ENCODE measurements around the gene S1PR5. TPM values are rescaled to one million over a fixed set of nuclear protein-coding genes. Genes with fewer than 3 reads are reported as not detected.
A peak's percentile ranks its signal among the peaks of the same experiment; 100 is the strongest.

Gene S1PR5, protein sequence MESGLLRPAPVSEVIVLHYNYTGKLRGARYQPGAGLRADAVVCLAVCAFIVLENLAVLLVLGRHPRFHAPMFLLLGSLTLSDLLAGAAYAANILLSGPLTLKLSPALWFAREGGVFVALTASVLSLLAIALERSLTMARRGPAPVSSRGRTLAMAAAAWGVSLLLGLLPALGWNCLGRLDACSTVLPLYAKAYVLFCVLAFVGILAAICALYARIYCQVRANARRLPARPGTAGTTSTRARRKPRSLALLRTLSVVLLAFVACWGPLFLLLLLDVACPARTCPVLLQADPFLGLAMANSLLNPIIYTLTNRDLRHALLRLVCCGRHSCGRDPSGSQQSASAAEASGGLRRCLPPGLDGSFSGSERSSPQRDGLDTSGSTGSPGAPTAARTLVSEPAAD
- total RNA-seq: under 1 TPM; 0.12 to 0.40 TPM

DNA sequence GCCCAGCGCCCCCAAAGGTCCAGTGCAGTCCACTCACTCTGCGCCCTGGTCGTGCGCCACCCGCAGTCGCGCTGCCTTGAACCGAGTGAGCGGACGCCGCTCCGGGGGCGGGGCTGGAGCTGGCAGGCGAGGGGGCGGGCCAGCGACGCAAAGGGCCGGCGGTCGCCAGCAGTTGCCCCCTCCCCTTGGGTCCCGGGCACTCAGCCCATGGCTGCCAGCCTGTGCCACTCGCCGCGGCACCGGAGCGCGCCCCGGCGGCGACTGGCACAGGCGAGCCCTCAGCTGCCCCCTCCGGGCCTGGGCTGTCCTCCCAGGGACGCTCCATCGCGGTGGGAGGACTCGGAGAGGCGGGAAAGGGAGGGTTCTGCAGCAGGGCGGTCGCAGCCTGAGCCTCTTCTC is at the start of gene S1PR5:
S1PR5 (minus strand) TSS at position 87 of the 399 bp plus-strand sequence. CDS start 2,436 bp downstream, outside the sequence.
- no peaks in the 10 kb centered on the region for H3K9me3 Mint-ChIP-seq
- H3K27ac Mint-ChIP-seq: peak within 1 kb of the TSS; percentile 6
- intact Hi-C loops (cut with micrococcal nuclease): no loop called here
- H3K36me3 Mint-ChIP-seq: no peaks in the 10 kb centered on the region
- CTCF ChIA-PET: interaction anchor here (1.3 to 2.6 kb wide), 4 partner anchors 9 to 200 kb away, joined by 3 to 8 read pairs (median 5); partner anchors contain the start of gene DNM2
- POLR2A ChIA-PET: no interaction called here
- no peak for DNase-seq
- peaks cover 22% of the 10 kb centered on the region for H3K4me1 Mint-ChIP-seq (ENCODE audit: low read depth)
- peak within 1 kb of the TSS; percentile 27 for H3K4me3 Mint-ChIP-seq
- H3K27me3 Mint-ChIP-seq: peaks cover 53% of the 10 kb centered on the region

DNA sequence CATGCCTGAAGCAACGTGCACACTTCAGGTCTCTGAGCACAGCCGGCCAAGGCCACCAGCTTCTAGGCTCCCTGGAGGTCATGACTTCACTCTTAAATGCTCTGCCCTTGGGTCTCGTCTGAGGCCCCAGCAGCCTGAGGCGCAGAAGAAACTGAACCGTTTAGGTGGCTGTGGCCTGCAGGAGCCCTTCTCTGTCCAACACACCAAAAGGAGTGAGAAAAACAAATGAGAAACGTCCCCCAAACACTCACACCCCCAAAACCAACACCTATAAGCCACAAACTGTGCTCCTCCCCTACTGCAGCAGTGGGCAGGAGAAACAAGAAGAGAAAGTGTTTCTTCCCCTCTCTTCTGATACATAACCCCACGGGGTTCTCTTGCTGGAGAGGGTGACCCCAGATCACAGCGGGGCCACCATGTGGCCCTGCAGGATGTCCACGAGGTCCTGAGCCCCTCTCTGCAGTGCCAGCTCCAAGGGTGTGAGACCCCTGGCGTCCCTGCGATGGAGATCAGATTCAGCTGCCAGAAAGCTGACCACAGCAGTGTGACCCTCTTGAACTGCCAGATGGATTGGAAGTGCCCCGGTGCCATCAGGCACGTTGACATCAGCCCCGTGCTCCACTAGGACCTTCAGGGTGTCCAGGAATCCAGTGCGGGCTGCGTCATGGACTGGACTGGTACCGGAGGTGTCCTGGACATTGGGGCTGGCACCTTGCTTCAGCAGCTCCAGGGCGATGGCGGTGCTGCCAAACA is 49.6 kb upstream of the S1PR5 start:
- ChIA-PET POLR2A (interaction anchor here (0.5 to 4.2 kb wide), 3 partner anchors 12 to 81 kb away, joined by 3 to 29 read pairs (median 3); no protein-coding TSS in a partner anchor), CTCF (interaction anchor here (0.9 to 7.5 kb wide), 9 partner anchors 13 to 298 kb away, joined by 3 to 45 read pairs (median 3); partner anchors contain the start of gene QTRT1)
- Mint-ChIP-seq H3K4me3 (peak overlapping the region; percentile 98), H3K9me3 (no peaks in the 10 kb centered on the region), H3K4me1 (ENCODE audit: low read depth) (peaks cover 31% of the 10 kb centered on the region), H3K27me3 (no peaks in the 10 kb centered on the region), H3K27ac (peak overlapping the region; percentile 98), H3K36me3 (peaks cover 31% of the 10 kb centered on the region)
- DNase-seq: peak; percentile 75
- intact Hi-C loops (cut with micrococcal nuclease): loop anchor here (1.0 to 10.0 kb wide), 9 partner anchors 36 to 462 kb away; partner anchors contain the start of genes ANGPTL6, ILF3, PPAN and SMARCA4

DNA sequence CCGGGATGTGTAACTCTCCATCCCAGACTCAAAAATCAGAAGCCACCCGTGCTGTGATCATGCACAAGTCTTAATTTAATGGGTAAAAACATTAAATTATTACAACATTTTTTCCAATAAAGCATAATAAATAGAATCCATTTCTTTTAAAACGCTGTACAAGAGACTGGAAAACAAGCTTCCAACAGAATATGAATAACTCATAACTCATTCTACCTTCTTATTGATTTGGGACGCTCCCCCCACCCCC is 49.1 kb upstream of the S1PR5 start:
- ChIA-PET CTCF (interaction anchor here (0.9 to 2.3 kb wide), 6 partner anchors 13 to 298 kb away, joined by 3 to 5 read pairs (median 3); no protein-coding TSS in a partner anchor), POLR2A (interaction anchor here (0.6 to 4.2 kb wide), 2 partner anchors 12 to 985 kb away, joined by 3 to 29 read pairs; no protein-coding TSS in a partner anchor)
- Mint-ChIP-seq H3K4me3 (peak overlapping the region; percentile 98), H3K4me1 (ENCODE audit: low read depth) (peaks cover 31% of the 10 kb centered on the region), H3K27me3 (no peaks in the 10 kb centered on the region), H3K9me3 (no peaks in the 10 kb centered on the region), H3K36me3 (peaks cover 35% of the 10 kb centered on the region), H3K27ac (peak overlapping the region; percentile 98)
- intact Hi-C loops (cut with micrococcal nuclease): loop anchor here (1.0 to 10.0 kb wide), 9 partner anchors 36 to 462 kb away; partner anchors contain the start of genes ANGPTL6, ILF3, PPAN and SMARCA4
- no peak for DNase-seq

DNA sequence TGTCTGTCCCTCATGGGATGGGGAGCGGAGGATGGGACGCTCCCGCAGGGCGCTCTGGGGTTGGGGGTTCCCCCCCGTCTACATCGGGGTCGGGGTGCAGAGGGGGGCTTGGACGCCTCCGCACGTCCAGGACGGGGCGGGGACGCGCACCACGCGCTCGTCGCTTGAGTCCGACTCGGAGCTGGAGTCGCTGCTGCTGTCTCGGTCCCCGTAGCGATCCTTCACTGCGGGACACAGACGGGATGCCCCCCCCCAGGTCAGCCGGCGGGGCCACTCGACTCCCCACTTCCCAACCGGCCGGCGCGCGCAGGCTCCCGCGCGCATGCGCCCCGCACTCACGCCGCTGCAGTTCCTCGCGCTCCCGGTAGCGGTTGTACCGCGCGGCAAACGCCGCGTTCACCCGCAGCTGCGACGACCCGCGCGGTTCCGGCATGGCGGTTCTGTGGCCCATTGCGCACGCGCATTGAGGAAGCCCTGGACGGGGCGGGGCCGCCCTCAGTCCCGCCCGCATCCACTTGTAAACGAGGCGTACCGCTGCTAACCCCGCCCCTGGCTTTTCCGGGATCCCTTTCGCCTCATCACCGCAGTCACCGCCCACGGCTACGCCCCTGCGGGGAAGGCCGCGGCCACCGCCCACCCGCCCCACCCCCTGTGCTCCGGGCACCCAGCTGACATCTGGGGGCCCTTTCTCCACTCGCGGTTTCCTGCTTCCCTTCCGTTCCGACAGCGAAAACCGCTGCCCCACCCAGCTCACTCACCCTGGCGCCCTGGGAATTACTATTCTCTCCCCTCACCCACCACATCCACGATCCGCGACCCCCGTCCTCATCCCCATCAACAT is 48.5 kb upstream of the S1PR5 start, which contains the start of gene KRI1:
KRI1 (minus strand) TSS at position 444 of the 841 bp plus-strand sequence; CDS start at position 433, 11 bp downstream.
- Mint-ChIP-seq H3K36me3 (peaks cover 39% of the 10 kb centered on the region), H3K4me3 (peak within 1 kb of the TSS; percentile 98), H3K27ac (peak within 1 kb of the TSS; percentile 98), H3K27me3 (no peaks in the 10 kb centered on the region), H3K4me1 (ENCODE audit: low read depth) (peaks cover 31% of the 10 kb centered on the region), H3K9me3 (no peaks in the 10 kb centered on the region)
- intact Hi-C loops (cut with micrococcal nuclease): loop anchor here (1.0 to 10.0 kb wide), 9 partner anchors 37 to 461 kb away; partner anchors contain the start of genes ANGPTL6, ILF3, PPAN and SMARCA4
- POLR2A ChIA-PET: interaction anchor here (0.6 to 4.2 kb wide), 4 partner anchors 11 to 985 kb away, joined by 3 to 29 read pairs (median 3); no protein-coding TSS in a partner anchor
- CTCF ChIA-PET: interaction anchor here (0.9 to 2.3 kb wide), 6 partner anchors 14 to 299 kb away, joined by 3 to 5 read pairs (median 3); no protein-coding TSS in a partner anchor
- peak; percentile 99 for DNase-seq

DNA sequence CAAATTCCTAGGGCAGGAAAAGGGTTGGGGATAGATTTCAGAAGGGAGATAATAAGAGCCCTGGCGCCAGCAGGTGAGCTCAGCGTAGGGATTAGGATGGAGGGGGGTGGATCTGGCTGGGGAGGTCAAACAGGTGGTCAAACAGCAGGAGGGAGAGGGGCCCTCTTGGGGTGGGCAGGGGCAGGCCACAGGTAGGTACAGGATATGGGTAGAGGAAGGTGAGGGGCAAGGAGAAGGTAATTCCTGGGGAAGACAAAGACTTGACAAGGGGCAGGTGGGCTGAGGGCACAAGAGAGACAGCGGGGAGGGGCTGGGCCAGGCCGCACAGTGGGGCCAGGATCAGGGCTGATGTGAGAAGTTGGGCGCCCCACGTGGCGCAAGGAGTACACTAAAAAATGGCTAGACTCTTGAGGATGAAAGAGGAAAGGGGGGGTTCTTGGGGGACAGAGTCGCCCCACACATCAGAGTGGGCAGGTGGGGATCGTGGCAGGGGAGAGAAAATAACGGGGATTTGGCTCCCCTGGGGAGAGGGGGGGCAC is 47.9 kb upstream of the S1PR5 start:
- peak; percentile 71 for DNase-seq
- H3K4me1 Mint-ChIP-seq (ENCODE audit: low read depth): peaks cover 30% of the 10 kb centered on the region
- ChIA-PET CTCF (interaction anchor here (0.6 kb wide), 1 partner anchor 71 kb away, joined by 3 read pairs; no protein-coding TSS in a partner anchor), POLR2A (interaction anchor here (0.6 to 4.2 kb wide), 2 partner anchors 11 to 152 kb away, joined by 3 to 29 read pairs; no protein-coding TSS in a partner anchor)
- no peaks in the 10 kb centered on the region for H3K27me3 Mint-ChIP-seq
- no peaks in the 10 kb centered on the region for H3K9me3 Mint-ChIP-seq
- H3K36me3 Mint-ChIP-seq: peaks cover 41% of the 10 kb centered on the region
- peak overlapping the region; percentile 98 for H3K27ac Mint-ChIP-seq
- peak overlapping the region; percentile 98 for H3K4me3 Mint-ChIP-seq
- intact Hi-C loops (cut with micrococcal nuclease): loop anchor here (5.0 to 10.0 kb wide), 5 partner anchors 132 to 460 kb away; partner anchors contain the start of genes ANGPTL6, PPAN, SMARCA4 and TMED1

DNA sequence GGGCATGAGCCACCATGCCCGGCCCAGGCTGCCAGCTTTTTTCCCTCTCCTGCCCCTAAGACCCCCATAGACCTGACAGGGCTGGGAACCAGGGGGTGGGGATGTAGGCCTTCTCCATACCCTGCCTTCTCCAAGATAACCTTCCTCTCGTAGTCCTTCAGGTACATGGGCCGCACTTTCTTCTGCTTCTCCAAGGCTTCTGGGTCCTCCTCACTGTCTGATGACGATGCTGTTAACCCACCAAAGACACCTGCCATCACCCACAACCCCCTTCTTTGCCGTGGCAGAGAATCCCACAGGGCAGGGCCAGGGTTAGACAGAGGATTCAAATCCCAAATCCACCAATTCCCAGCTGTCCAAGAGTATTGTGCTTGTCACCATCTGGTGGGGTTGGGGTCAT is 45.4 kb upstream of the S1PR5 start:
- POLR2A ChIA-PET: no interaction called here
- H3K27me3 Mint-ChIP-seq: no peaks in the 10 kb centered on the region
- no peak overlapping the region for H3K4me3 Mint-ChIP-seq
- no peak overlapping the region for H3K27ac Mint-ChIP-seq
- CTCF ChIA-PET: interaction anchor here (0.7 to 1.2 kb wide), 3 partner anchors 53 to 141 kb away, joined by 3 to 5 read pairs (median 3); no protein-coding TSS in a partner anchor
- no peaks in the 10 kb centered on the region for H3K9me3 Mint-ChIP-seq
- H3K4me1 Mint-ChIP-seq (ENCODE audit: low read depth): peaks cover 26% of the 10 kb centered on the region
- DNase-seq: no peak
- H3K36me3 Mint-ChIP-seq: peaks cover 51% of the 10 kb centered on the region
- intact Hi-C loops (cut with micrococcal nuclease): loop anchor here (10.0 kb wide), 1 partner anchor 458 kb away; the partner anchor contains the start of genes ANGPTL6 and PPAN

DNA sequence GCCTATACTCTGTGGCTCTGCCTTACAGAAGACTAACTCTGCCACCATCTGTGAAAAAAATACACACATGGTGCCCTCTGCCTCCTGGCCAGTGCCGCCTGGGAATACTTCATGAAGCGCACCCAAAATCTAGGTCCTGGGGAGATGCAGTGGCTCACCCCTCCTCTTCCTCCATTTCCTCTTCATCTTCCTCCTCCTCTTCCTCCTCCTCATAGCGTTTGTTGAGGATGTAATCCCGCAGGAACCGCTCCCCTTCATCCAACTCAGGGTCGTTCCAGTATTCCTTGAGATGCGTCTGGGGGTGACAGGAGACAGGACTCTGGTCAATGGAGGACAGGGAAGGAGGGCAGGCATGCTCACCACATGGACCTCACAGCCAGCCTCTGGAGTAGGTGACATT is 42.9 kb upstream of the S1PR5 start:
- H3K9me3 Mint-ChIP-seq: no peaks in the 10 kb centered on the region
- no peak for DNase-seq
- H3K4me1 Mint-ChIP-seq (ENCODE audit: low read depth): peaks cover 18% of the 10 kb centered on the region
- CTCF ChIA-PET: no interaction called here
- H3K27me3 Mint-ChIP-seq: no peaks in the 10 kb centered on the region
- POLR2A ChIA-PET: no interaction called here
- no peak overlapping the region for H3K27ac Mint-ChIP-seq
- H3K36me3 Mint-ChIP-seq: peaks cover 39% of the 10 kb centered on the region
- intact Hi-C loops (cut with micrococcal nuclease): loop anchor here (10.0 kb wide), 1 partner anchor 455 kb away; the partner anchor contains the start of genes ANGPTL6 and PPAN
- no peak overlapping the region for H3K4me3 Mint-ChIP-seq

DNA sequence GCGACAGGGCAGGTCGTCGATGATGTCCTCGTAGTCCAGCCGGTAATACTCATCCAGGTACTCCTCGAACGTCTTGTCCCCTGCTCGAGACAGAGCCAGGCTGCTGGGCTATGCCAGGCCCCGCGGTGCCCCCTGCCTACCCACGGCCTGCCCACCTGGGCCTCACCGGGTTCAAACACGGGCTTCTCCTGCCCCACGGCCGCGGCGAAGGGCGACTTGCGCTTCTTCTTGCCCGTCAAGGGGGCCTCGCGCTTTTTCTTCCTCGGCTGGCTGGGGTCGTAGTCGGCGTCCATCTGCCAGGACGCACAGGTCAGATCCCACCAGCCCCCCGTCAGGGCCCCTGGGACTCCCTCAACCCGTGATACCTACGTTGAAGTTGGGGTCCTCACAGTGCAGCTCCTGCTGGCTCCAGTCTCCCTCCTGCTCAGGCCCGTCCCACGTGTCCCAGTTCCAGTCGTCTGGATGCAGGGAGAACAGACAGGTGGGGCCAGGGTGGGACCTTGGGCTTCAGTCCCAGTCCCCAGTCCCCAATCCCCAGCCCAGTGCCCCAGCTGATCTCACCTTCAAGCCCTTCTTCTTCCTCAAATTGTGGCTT is 40.5 kb upstream of the S1PR5 start:
- Mint-ChIP-seq H3K9me3 (no peaks in the 10 kb centered on the region), H3K4me1 (ENCODE audit: low read depth) (peaks cover 28% of the 10 kb centered on the region), H3K36me3 (peaks cover 48% of the 10 kb centered on the region), H3K27me3 (no peaks in the 10 kb centered on the region), H3K27ac (no peak overlapping the region), H3K4me3 (no peak overlapping the region)
- no peak for DNase-seq
- ChIA-PET POLR2A (no interaction called here), CTCF (no interaction called here)
- intact Hi-C loops (cut with micrococcal nuclease): no loop called here

DNA sequence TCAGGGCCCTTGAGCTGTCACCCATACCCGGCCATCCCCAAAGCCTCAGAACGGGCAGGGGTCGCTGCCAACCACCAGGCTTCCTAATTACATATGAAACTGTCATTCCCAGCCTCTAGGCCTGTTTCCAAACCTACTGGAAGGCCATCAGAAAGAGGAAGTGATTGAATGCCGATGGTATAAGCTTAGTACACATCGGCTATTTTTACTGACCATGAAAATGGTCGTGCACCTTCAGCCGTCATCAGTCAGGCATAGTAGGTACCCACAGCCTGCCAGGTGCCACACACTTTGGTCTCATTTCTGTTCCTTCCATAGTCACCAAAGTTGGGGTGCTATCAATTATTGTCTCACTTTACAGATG is 38.3 kb upstream of the S1PR5 start:
- ChIA-PET CTCF (interaction anchor here (1.0 to 2.6 kb wide), 3 partner anchors 47 to 144 kb away, joined by 4 to 10 read pairs (median 4); no protein-coding TSS in a partner anchor), POLR2A (interaction anchor here (0.6 to 5.7 kb wide), 2 partner anchors 11 to 29 kb away, joined by 3 to 29 read pairs; partner anchors contain the start of gene KRI1)
- no peak for DNase-seq
- H3K36me3 Mint-ChIP-seq: peaks cover 52% of the 10 kb centered on the region
- H3K9me3 Mint-ChIP-seq: no peaks in the 10 kb centered on the region
- no peak overlapping the region for H3K4me3 Mint-ChIP-seq
- H3K27me3 Mint-ChIP-seq: no peaks in the 10 kb centered on the region
- H3K27ac Mint-ChIP-seq: peak overlapping the region; percentile 59
- intact Hi-C loops (cut with micrococcal nuclease): no loop called here
- H3K4me1 Mint-ChIP-seq (ENCODE audit: low read depth): peaks cover 35% of the 10 kb centered on the region

Measured in activated CD4-positive, alpha-beta memory T cell treated with anti-CD3 and anti-CD28 coated beads for 36 hours (primary cell).